IMR-90 (cell line): Measurements from ENCODE around the gene SV2C. TPM values are rescaled to one million over a fixed set of nuclear protein-coding genes. Genes with fewer than 3 reads are reported as not detected.

Experiments
- ATAC-seq: fragments of 200-7000 bp; cut with Tn5 transposase; 2 replicates; pipeline ENCODE4 v1.9.1; 2020; ENCODE audit warnings: low read depth, mild to moderate bottlenecking, moderate library complexity
- BruUV-seq: library from RNA; stranded (reverse); fragments of 400-500 nt; replicated peaks from 2 replicates; lab custom pipeline; 2021; lab: Mats Ljungman, UMichigan
- CTCF ChIA-PET: fragments of 300-600 bp; formaldehyde crosslinking; extraction: SDS; loops from one replicate; lab custom pipeline; 2021; ENCODE audit warnings: antibody characterized with exemption; lab: Yijun Ruan, JAX
- POLR2A ChIA-PET: fragments of 300-600 bp; sonication (Branson Sonifier 250); formaldehyde crosslinking; loops from one replicate; lab custom pipeline; 2022; ENCODE audit warnings: antibody characterized with exemption; ENCODE audit not compliant: unreplicated experiment; lab: Charles Lee
- DNase-seq: peaks from one replicate; pipeline ENCODE4 v3.0.0; 2013
- H2AFZ ChIP-seq: replicated peaks from 2 replicates; pipeline ENCODE3; 2013; ENCODE audit warnings: low read length, mild to moderate bottlenecking; ENCODE audit not compliant: poor library complexity
- H2AK5ac ChIP-seq: 2 replicates; pipeline ENCODE4 v1.6.1; 2013; ENCODE audit warnings: low read depth, low read length, inconsistent platforms
- H2AK9ac ChIP-seq: replicated peaks from 2 replicates; pipeline ENCODE3; 2013; ENCODE audit warnings: mild to moderate bottlenecking, low read depth, low read length, moderate library complexity; ENCODE audit not compliant: poor library complexity
- H2BK120ac ChIP-seq: 2 replicates; pipeline ENCODE4 v1.6.1; 2013; ENCODE audit warnings: low read depth, low read length, inconsistent platforms
- H2BK15ac ChIP-seq: 3 replicates; pipeline ENCODE4 v1.6.1; 2013; ENCODE audit warnings: low read depth, low read length, inconsistent platforms
- H2BK20ac ChIP-seq: 2 replicates; pipeline ENCODE4 v1.6.1; 2013; ENCODE audit warnings: low read depth, mild to moderate bottlenecking, inconsistent platforms, low read length, moderate library complexity
- H2BK5ac ChIP-seq: 2 replicates; pipeline ENCODE4 v1.6.1; 2013; ENCODE audit warnings: mild to moderate bottlenecking, low read depth, low read length, inconsistent platforms; ENCODE audit not compliant: poor library complexity, severe bottlenecking
- H3K14ac ChIP-seq: replicated peaks from 2 replicates; pipeline ENCODE4 v1.6.1; 2013; ENCODE audit warnings: low read depth, low read length, inconsistent platforms
- H3K18ac ChIP-seq: 2 replicates; pipeline ENCODE4 v1.6.1; 2013; ENCODE audit warnings: low read depth, low read length, control low read depth
- H3K23ac ChIP-seq: 2 replicates; pipeline ENCODE4 v1.6.1; 2013; ENCODE audit warnings: low read depth, low read length, inconsistent platforms
- H3K27ac ChIP-seq: 2 replicates; pipeline ENCODE4 v1.5.1; 2013; ENCODE audit warnings: mild to moderate bottlenecking, control low read depth, low read length; ENCODE audit not compliant: insufficient read depth
- H3K27me3 ChIP-seq: 2 replicates; pipeline ENCODE4 v1.6.1; 2013; ENCODE audit warnings: low read length; ENCODE audit not compliant: control insufficient read depth, insufficient read depth
- H3K36me3 ChIP-seq: 2 replicates; pipeline ENCODE4 v1.6.1; 2013; ENCODE audit warnings: low read length, mixed read lengths; ENCODE audit not compliant: control insufficient read depth, insufficient read depth
- H3K4ac ChIP-seq: 2 replicates; pipeline ENCODE4 v1.6.1; 2013; ENCODE audit warnings: low read depth, low read length, inconsistent platforms
- H3K4me1 ChIP-seq: 2 replicates; pipeline ENCODE4 v1.6.1; 2013; ENCODE audit warnings: low read length, mixed read lengths; ENCODE audit not compliant: control insufficient read depth, insufficient read depth
- H3K4me2 ChIP-seq: 2 replicates; pipeline ENCODE4 v1.6.1; 2013; ENCODE audit warnings: low read depth, mild to moderate bottlenecking, control low read depth, low read length, moderate library complexity
- H3K4me3 ChIP-seq: 2 replicates; pipeline ENCODE4 v1.5.1; 2013; ENCODE audit warnings: low read depth, mild to moderate bottlenecking, control low read depth, low read length, moderate library complexity; ENCODE audit not compliant: insufficient read depth
- H3K56ac ChIP-seq: 2 replicates; pipeline ENCODE4 v1.6.1; 2013; ENCODE audit warnings: low read length, inconsistent platforms; ENCODE audit not compliant: insufficient read depth; ENCODE audit errors: extremely low read depth
- H3K79me1 ChIP-seq, 2 experiments: 2 replicates each; pipeline ENCODE4 v1.6.1; 2013; ENCODE audit warnings: low read length in 2 of 2, inconsistent platforms in 1 of 2, low read depth in 1 of 2
- H3K9ac ChIP-seq: 2 replicates; pipeline ENCODE4 v1.6.1; 2013; ENCODE audit warnings: low read depth, low read length, control low read depth
- H3K9me1 ChIP-seq: 2 replicates; pipeline ENCODE4 v1.6.1; 2013; ENCODE audit warnings: low read length, inconsistent platforms; ENCODE audit not compliant: insufficient read depth
- H3K9me3 ChIP-seq: 2 replicates; pipeline ENCODE4 v1.6.1; 2013; ENCODE audit warnings: low read length; ENCODE audit not compliant: control insufficient read depth, insufficient read depth
- H4K20me1 ChIP-seq: 2 replicates; pipeline ENCODE4 v1.6.1; 2013; ENCODE audit warnings: low read length, inconsistent platforms; ENCODE audit not compliant: insufficient read depth
- H4K5ac ChIP-seq: 2 replicates; pipeline ENCODE4 v1.6.1; 2013; ENCODE audit warnings: mild to moderate bottlenecking, low read depth, low read length, control low read depth
- H4K8ac ChIP-seq, 2 experiments: 2 replicates each; pipeline ENCODE4 v1.6.1; 2013; ENCODE audit warnings: low read depth in 2 of 2, low read length in 2 of 2, control low read depth in 1 of 2, inconsistent platforms in 1 of 2
- H4K91ac ChIP-seq: 2 replicates; pipeline ENCODE4 v1.6.1; 2013; ENCODE audit warnings: low read depth, low read length, inconsistent platforms; ENCODE audit not compliant: insufficient read depth
- BHLHE40 ChIP-seq: fragments of 150-350 bp; IDR thresholded peaks from 2 replicates; pipeline ENCODE4 v1.6.1; 2016; ENCODE audit warnings: mild to moderate bottlenecking, low read depth, low read length
- CEBPB ChIP-seq: IDR thresholded peaks from 2 replicates; pipeline ENCODE4 v1.6.1; 2012; ENCODE audit warnings: low read depth, low read length, improper control_type of control experiment
- ELK1 ChIP-seq: fragments of 150-350 bp; IDR thresholded peaks from 2 replicates; pipeline ENCODE4 v1.6.1; 2016; ENCODE audit warnings: low read depth, mild to moderate bottlenecking, low read length, moderate library complexity, borderline replicate concordance
- MAZ ChIP-seq: IDR thresholded peaks from 2 replicates; pipeline ENCODE4 v1.6.1; 2012; ENCODE audit warnings: low read depth, mild to moderate bottlenecking, low read length, improper control_type of control experiment, moderate library complexity, borderline replicate concordance
- NFE2L2 ChIP-seq: fragments of 150-350 bp; IDR thresholded peaks from 2 replicates; pipeline ENCODE4 v1.6.1; 2016; ENCODE audit warnings: low read depth, mild to moderate bottlenecking, low read length
- POLR2A ChIP-seq: IDR thresholded peaks from 2 replicates; pipeline ENCODE4 v1.6.1; 2012; ENCODE audit warnings: mild to moderate bottlenecking, low read depth, low read length
- RAD21 ChIP-seq: IDR thresholded peaks from 2 replicates; pipeline ENCODE4 v1.6.1; 2012; ENCODE audit warnings: low read length, improper control_type of control experiment
- RCOR1 ChIP-seq: IDR thresholded peaks from 2 replicates; pipeline ENCODE4 v1.6.1; 2012; ENCODE audit warnings: mild to moderate bottlenecking, low read length, improper control_type of control experiment; ENCODE audit not compliant: insufficient replicate concordance
- RFX5 ChIP-seq: IDR thresholded peaks from 2 replicates; pipeline ENCODE4 v1.8.0; 2012; ENCODE audit warnings: low read depth, mild to moderate bottlenecking, low read length, moderate library complexity
- USF2 ChIP-seq: fragments of 150-350 bp; IDR thresholded peaks from 2 replicates; pipeline ENCODE4 v1.6.1; 2017; ENCODE audit warnings: mild to moderate bottlenecking, antibody characterized with exemption, low read length, low read depth
- WGBS, 2 experiments: methylation state at CpG; one replicate each; pipeline versions ENCODE4 v1.1.5 to v1.1.7; 2013; ENCODE audit warnings: missing lambda C conversion rate in 2 of 2; ENCODE audit not compliant: insufficient read length in 1 of 2; ENCODE audit errors: extremely low coverage in 2 of 2; 5-methylcytosine and 5-hydroxymethylcytosine counted together
- dilution Hi-C: fragments of 300-500 bp; cut with HindIII; formaldehyde crosslinking; loops from one replicate; pipeline ENCODE4 v1.14.3; 2018; ENCODE audit warnings: low sequenced_read_pairs; ENCODE audit not compliant: unreplicated experiment
- in situ Hi-C: fragments of 300-500 bp; cut with MboI; formaldehyde crosslinking; loops from 3 replicates; pipeline ENCODE4 v1.14.3; 2019; ENCODE audit warnings: low sequenced_read_pairs, inconsistent platforms, mixed read lengths
- intact Hi-C: fragments of 100-400 bp; cut with micrococcal nuclease; formaldehyde crosslinking; loops from 2 replicates; pipeline ENCODE4 v1.10.0; 2022
- polyA plus RNA-seq, 3 experiments: library from polyadenylated mRNA; depleted of rRNA; stranded (reverse); fragments of >200 nt; gene quantifications; 2 replicates each; pipeline ENCODE4 v1.2.3, GENCODE V29; 2012; ENCODE audit warnings: low replicate concordance in 1 of 3
- total RNA-seq: library from RNA; depleted of rRNA; stranded (reverse); fragments of >200 nt; gene quantifications from 2 replicates; pipeline ENCODE4 v1.2.3, GENCODE V29; 2012

SV2C gene
- total and polyA plus RNA-seq, 2 of the 4 experiments (the other 2 are of a cell fraction) = not detected

- Histone ChIP-seq H2AK9ac (no peak overlapping the region), H3K79me1 (no peaks in the 10 kb centered on the region), H2BK5ac (no peak overlapping the region), H3K9me3 (no peaks in the 10 kb centered on the region), H3K4ac (no peak overlapping the region), H3K27me3 (no peaks in the 10 kb centered on the region), H4K91ac (no peak overlapping the region), H2AFZ (no peak overlapping the region), H3K4me3 (no peak overlapping the region), H2BK15ac (no peak overlapping the region), H4K5ac (no peak overlapping the region), H3K4me1 (no peaks in the 10 kb centered on the region), H2BK20ac (no peak overlapping the region), H2AK5ac (no peak overlapping the region), H3K4me2 (no peak overlapping the region), H3K56ac (no peak overlapping the region), H3K36me3 (no peaks in the 10 kb centered on the region), H2BK120ac (no peak overlapping the region), H3K9me1 (no peaks in the 10 kb centered on the region), H4K20me1 (no peaks in the 10 kb centered on the region), H3K14ac (no peak overlapping the region), H3K27ac (no peak overlapping the region), H4K8ac (no peak overlapping the region), H3K23ac (no peak overlapping the region), H3K9ac (no peak overlapping the region), H3K18ac (no peak overlapping the region)
- in situ Hi-C loops (no loop called here), dilution Hi-C loops (no loop called here), intact Hi-C loops (no loop called here)
- no CpG with 5 or more reads among the region's 2 CpGs for WGBS, 2 experiments
- TF ChIP-seq POLR2A = no peak
- no peak for TF ChIP-seq BHLHE40
- no peak for TF ChIP-seq CEBPB
- no peak for TF ChIP-seq MAZ
- TF ChIP-seq RFX5 = no peak
- TF ChIP-seq NFE2L2 = no peak
- TF ChIP-seq ELK1 = no peak
- TF ChIP-seq RAD21 = no peak
- no peak for TF ChIP-seq USF2
- TF ChIP-seq RCOR1 = no peak
- ChIA-PET POLR2A (no interaction called here), CTCF (no interaction called here)
- DNase-seq = no peak
- no TSS peak for BruUV-seq
- no peak for ATAC-seq
Measured at GRCh38 chr5:76230711-76231285, 147.6 kb downstream of the SV2C start.
